Measurements from ENCODE around the gene HKDC1.

DNA sequence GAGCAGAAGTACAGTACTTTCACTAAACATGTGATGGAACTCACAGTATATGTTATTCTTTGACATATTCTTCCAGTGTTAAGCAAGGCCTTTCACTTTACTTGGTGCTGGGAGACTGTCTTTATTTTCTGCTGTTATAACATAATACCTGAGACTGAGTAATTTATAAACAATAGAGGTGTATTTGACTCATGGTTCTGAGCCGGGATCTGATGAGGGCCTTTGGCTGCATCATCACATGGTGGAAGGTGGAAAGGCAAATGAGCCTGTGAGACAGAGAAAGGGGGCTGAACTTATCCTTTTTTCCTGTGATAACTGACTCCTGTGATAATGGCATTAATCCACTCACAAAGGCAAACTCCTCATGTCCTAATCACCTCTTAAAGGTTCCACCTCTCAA is 38.7 kb upstream of the HKDC1 start:
- TF ChIP-seq POLR2AphosphoS5 (IDR thresholded peaks at IDR 0.05) (no peak), POLR2A (IDR thresholded peaks at IDR 0.05) (no peak)
- TF ChIP-seq, protein P1, sequence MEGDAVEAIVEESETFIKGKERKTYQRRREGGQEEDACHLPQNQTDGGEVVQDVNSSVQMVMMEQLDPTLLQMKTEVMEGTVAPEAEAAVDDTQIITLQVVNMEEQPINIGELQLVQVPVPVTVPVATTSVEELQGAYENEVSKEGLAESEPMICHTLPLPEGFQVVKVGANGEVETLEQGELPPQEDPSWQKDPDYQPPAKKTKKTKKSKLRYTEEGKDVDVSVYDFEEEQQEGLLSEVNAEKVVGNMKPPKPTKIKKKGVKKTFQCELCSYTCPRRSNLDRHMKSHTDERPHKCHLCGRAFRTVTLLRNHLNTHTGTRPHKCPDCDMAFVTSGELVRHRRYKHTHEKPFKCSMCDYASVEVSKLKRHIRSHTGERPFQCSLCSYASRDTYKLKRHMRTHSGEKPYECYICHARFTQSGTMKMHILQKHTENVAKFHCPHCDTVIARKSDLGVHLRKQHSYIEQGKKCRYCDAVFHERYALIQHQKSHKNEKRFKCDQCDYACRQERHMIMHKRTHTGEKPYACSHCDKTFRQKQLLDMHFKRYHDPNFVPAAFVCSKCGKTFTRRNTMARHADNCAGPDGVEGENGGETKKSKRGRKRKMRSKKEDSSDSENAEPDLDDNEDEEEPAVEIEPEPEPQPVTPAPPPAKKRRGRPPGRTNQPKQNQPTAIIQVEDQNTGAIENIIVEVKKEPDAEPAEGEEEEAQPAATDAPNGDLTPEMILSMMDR (IDR thresholded peaks at IDR 0.05), result no peak
